Measurements from ENCODE around the gene LZTR1.

Gene LZTR1

GRCh38 chr22:20996598-20997535, 14.8 kb downstream of the LZTR1 start:
- no peaks in the 10 kb centered on the region for H3K27me3 ChIP-seq (ENCODE audit: control insufficient read depth in 2 of 2, insufficient read depth in 2 of 2, low read length in 2 of 2)
- H3K4me3 ChIP-seq (ENCODE audit: low read length in 2 of 2) = no peak overlapping the region
- H3K27ac ChIP-seq (ENCODE audit: low read depth in 2 of 2, low read length in 2 of 2) = no peak overlapping the region
- no peak overlapping the region for H3K9ac ChIP-seq (ENCODE audit: low read depth in 1 of 2, low read length in 2 of 2)
- H3K36me3 ChIP-seq (ENCODE audit: control insufficient read depth in 2 of 2, insufficient read depth in 2 of 2, low read length in 2 of 2) = peaks cover 18 to 42% of the 10 kb centered on the region in 2 donors
- peaks cover 16% of the 10 kb centered on the region in 2 donors for H3K4me1 ChIP-seq (ENCODE audit: control insufficient read depth in 2 of 2, insufficient read depth in 2 of 2, low read length in 2 of 2)
- no peaks in the 10 kb centered on the region for H3K9me3 ChIP-seq (ENCODE audit: control insufficient read depth in 2 of 2, low read length in 2 of 2)

DNA sequence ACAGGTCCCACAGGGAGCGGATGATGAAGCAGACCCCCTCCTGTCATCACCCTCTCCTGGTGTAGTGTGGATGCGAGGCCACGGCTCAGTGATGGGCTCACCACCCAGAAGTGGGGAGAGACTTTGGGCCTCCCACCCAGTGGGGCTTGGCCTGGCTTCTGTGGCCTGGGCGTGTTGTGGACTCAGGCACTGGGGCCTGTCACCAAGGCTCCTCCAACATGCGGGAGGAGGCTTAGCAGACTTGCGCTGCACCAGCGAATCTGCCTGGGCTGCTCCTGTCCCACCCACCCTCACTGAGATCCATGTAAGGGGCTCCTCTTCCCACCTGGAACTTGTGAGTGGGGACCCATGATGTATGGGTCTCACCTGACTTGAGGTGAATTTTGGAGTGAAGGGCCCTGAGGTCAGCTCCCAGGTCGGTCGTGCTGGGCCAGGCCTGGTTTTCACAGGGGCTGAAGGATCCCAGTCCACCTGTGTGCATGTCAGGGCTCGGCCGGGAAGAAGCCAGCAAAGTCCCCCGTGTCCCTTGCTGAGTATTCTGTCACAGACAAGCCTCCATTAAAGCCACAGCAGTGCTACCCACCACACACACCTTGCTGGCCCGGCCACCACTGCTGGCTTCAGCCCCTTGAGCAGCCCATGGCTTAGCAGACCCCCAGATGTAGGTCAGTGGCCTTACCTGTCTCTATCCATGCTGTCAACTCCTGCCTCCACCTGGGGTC, 15.6 kb downstream of the LZTR1 start:
- H3K4me3 ChIP-seq (ENCODE audit: low read length in 2 of 2) = no peak overlapping the region
- peaks cover 16% of the 10 kb centered on the region in 2 donors for H3K4me1 ChIP-seq (ENCODE audit: control insufficient read depth in 2 of 2, insufficient read depth in 2 of 2, low read length in 2 of 2)
- H3K9ac ChIP-seq (ENCODE audit: low read depth in 1 of 2, low read length in 2 of 2) = no peak overlapping the region
- no peaks in the 10 kb centered on the region for H3K9me3 ChIP-seq (ENCODE audit: control insufficient read depth in 2 of 2, low read length in 2 of 2)
- H3K27ac ChIP-seq (ENCODE audit: low read depth in 2 of 2, low read length in 2 of 2) = no peak overlapping the region
- H3K27me3 ChIP-seq (ENCODE audit: control insufficient read depth in 2 of 2, insufficient read depth in 2 of 2, low read length in 2 of 2) = no peaks in the 10 kb centered on the region
- H3K36me3 ChIP-seq (ENCODE audit: control insufficient read depth in 2 of 2, insufficient read depth in 2 of 2, low read length in 2 of 2) = peaks cover 11 to 34% of the 10 kb centered on the region in 2 donors

- H3K36me3 ChIP-seq (ENCODE audit: control insufficient read depth in 2 of 2, insufficient read depth in 2 of 2, low read length in 2 of 2) = peaks cover 8 to 29% of the 10 kb centered on the region in 2 donors
Observed at GRCh38 chr22:20998411-20999336, 16.6 kb downstream of the LZTR1 start.

DNA sequence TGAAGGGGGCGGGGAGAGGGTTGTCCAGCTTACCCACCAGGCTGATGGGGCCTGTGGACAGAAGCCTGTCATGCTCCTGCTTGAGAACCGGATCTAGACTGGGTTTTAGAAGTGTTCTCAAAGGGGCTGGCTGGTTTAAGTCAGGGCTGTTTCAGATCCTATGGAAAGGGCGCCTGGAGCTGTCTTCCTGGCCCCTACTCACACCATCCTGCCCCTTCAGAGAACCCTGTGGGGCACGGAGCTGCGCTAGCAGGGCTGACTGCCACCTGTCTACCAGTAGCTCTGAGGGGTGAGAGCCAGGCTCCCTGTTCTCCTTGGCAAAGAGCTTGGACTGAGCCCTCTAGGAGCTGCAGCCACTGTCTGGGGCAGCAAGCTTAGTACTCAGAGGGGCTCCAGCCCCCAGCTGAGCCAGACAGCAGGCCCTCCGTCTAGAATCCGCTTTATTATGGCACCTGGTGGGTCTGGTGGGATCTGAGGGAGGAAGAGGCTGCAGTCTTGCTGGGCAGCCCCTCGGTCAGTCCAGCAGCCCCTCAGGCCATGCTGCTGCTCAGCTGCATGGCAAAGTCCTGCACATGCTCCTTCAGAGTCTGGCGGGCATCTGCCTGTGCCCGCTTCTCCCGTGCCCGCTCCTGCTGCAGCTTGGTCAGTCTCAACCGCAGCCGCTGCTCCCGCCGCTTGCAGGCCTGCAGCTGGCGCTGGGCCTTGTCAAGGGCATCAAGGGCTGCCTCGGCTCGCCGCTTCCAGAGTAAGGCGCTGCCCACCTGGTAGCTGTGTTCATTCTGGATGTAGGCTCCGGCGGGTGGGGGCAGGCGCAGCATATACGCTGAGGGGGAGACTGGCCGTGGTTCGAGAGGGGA, 17.5 kb downstream of the LZTR1 start:
- H3K9ac ChIP-seq (ENCODE audit: low read depth in 1 of 2, low read length in 2 of 2) = no peak overlapping the region
- peaks cover 8 to 29% of the 10 kb centered on the region in 2 donors for H3K36me3 ChIP-seq (ENCODE audit: control insufficient read depth in 2 of 2, insufficient read depth in 2 of 2, low read length in 2 of 2)
- peaks cover 22 to 26% of the 10 kb centered on the region in 2 donors for H3K4me1 ChIP-seq (ENCODE audit: control insufficient read depth in 2 of 2, insufficient read depth in 2 of 2, low read length in 2 of 2)
- H3K27me3 ChIP-seq (ENCODE audit: control insufficient read depth in 2 of 2, insufficient read depth in 2 of 2, low read length in 2 of 2) = no peaks in the 10 kb centered on the region
- no peak overlapping the region for H3K27ac ChIP-seq (ENCODE audit: low read depth in 2 of 2, low read length in 2 of 2)
- no peak overlapping the region for H3K4me3 ChIP-seq (ENCODE audit: low read length in 2 of 2)
- H3K9me3 ChIP-seq (ENCODE audit: control insufficient read depth in 2 of 2, low read length in 2 of 2) = no peaks in the 10 kb centered on the region

More at GRCh38 chr22:20998411-20999336, 16.6 kb downstream of the LZTR1 start:
- Histone ChIP-seq H3K4me1 (ENCODE audit: control insufficient read depth in 2 of 2, insufficient read depth in 2 of 2, low read length in 2 of 2) (peaks cover 22 to 24% of the 10 kb centered on the region in 2 donors), H3K9me3 (ENCODE audit: control insufficient read depth in 2 of 2, low read length in 2 of 2) (no peaks in the 10 kb centered on the region), H3K4me3 (ENCODE audit: low read length in 2 of 2) (no peak overlapping the region), H3K27ac (ENCODE audit: low read depth in 2 of 2, low read length in 2 of 2) (no peak overlapping the region), H3K9ac (ENCODE audit: low read depth in 1 of 2, low read length in 2 of 2) (no peak overlapping the region), H3K27me3 (ENCODE audit: control insufficient read depth in 2 of 2, insufficient read depth in 2 of 2, low read length in 2 of 2) (no peaks in the 10 kb centered on the region)

GRCh38 chr22:21000207-21000986, 18.3 kb downstream of the LZTR1 start:
- H3K36me3 ChIP-seq (ENCODE audit: control insufficient read depth in 2 of 2, insufficient read depth in 2 of 2, low read length in 2 of 2) = peaks cover 8 to 29% of the 10 kb centered on the region in 2 donors
- H3K4me1 ChIP-seq (ENCODE audit: control insufficient read depth in 2 of 2, insufficient read depth in 2 of 2, low read length in 2 of 2) = peaks cover 22 to 26% of the 10 kb centered on the region in 2 donors
- peak overlapping the region in 1 of 2 donors; percentile 99 for H3K27ac ChIP-seq (ENCODE audit: low read depth in 2 of 2, low read length in 2 of 2)

GRCh38 chr22:21000987-21001600, 19.0 kb downstream of the LZTR1 start:
- Histone ChIP-seq H3K9me3 (ENCODE audit: control insufficient read depth in 2 of 2, low read length in 2 of 2) (no peaks in the 10 kb centered on the region), H3K4me1 (ENCODE audit: control insufficient read depth in 2 of 2, insufficient read depth in 2 of 2, low read length in 2 of 2) (peaks cover 22 to 26% of the 10 kb centered on the region in 2 donors), H3K9ac (ENCODE audit: low read depth in 1 of 2, low read length in 2 of 2) (peak overlapping the region; percentile 90 to 91), H3K4me3 (ENCODE audit: low read length in 2 of 2) (peak overlapping the region; percentile 91 to 93), H3K27me3 (ENCODE audit: control insufficient read depth in 2 of 2, insufficient read depth in 2 of 2, low read length in 2 of 2) (no peaks in the 10 kb centered on the region), H3K36me3 (ENCODE audit: control insufficient read depth in 2 of 2, insufficient read depth in 2 of 2, low read length in 2 of 2) (peaks cover 8 to 29% of the 10 kb centered on the region in 2 donors), H3K27ac (ENCODE audit: low read depth in 2 of 2, low read length in 2 of 2) (peak overlapping the region; percentile 99)

More at GRCh38 chr22:21000207-21000986, 18.3 kb downstream of the LZTR1 start:
- H3K27me3 ChIP-seq (ENCODE audit: control insufficient read depth in 2 of 2, insufficient read depth in 2 of 2, low read length in 2 of 2) = no peaks in the 10 kb centered on the region
- H3K9me3 ChIP-seq (ENCODE audit: control insufficient read depth in 2 of 2, low read length in 2 of 2) = no peaks in the 10 kb centered on the region
- H3K9ac ChIP-seq (ENCODE audit: low read depth in 1 of 2, low read length in 2 of 2) = peak overlapping the region; percentile 60 to 91
- peak overlapping the region; percentile 91 to 93 for H3K4me3 ChIP-seq (ENCODE audit: low read length in 2 of 2)

- H3K36me3 ChIP-seq (ENCODE audit: control insufficient read depth in 2 of 2, insufficient read depth in 2 of 2, low read length in 2 of 2) = peaks cover 8 to 26% of the 10 kb centered on the region in 2 donors
- peak within 1 kb of the TSS; percentile 91 to 93 for H3K4me3 ChIP-seq (ENCODE audit: low read length in 2 of 2)
- H3K9me3 ChIP-seq (ENCODE audit: control insufficient read depth in 2 of 2, low read length in 2 of 2) = no peaks in the 10 kb centered on the region
- peak within 1 kb of the TSS; percentile 99 for H3K27ac ChIP-seq (ENCODE audit: low read depth in 2 of 2, low read length in 2 of 2)
- H3K4me1 ChIP-seq (ENCODE audit: control insufficient read depth in 2 of 2, insufficient read depth in 2 of 2, low read length in 2 of 2) = peaks cover 22 to 26% of the 10 kb centered on the region in 2 donors
- no peaks in the 10 kb centered on the region for H3K27me3 ChIP-seq (ENCODE audit: control insufficient read depth in 2 of 2, insufficient read depth in 2 of 2, low read length in 2 of 2)
- H3K9ac ChIP-seq (ENCODE audit: low read depth in 1 of 2, low read length in 2 of 2) = peak within 1 kb of the TSS; percentile 90 to 91
Observed at GRCh38 chr22:21001601-21002325, 19.7 kb downstream of the LZTR1 start, which contains the start of gene THAP7. THAP7 (minus strand) TSS chr22:21002118; CDS start chr22:21001911, 207 bp downstream.

DNA sequence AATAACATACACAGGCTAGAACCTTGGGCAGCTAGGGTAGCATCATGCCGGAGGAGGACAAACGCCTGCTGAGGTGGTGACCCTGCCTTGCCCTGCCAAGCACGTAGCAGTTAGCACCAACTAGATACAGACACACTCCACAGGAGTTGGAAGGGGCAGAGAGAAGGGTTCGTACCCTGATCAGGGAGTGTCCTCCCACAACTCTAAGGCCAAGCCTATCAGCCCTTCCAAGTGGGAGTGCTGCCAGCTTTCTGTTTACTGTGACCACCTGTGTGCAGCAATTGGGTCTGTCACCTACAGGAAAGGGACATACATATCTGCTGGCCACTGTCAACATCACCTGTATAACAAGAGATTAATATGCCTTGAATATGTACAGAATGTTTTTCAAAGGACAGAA, 21.7 kb downstream of the LZTR1 start:
- Histone ChIP-seq H3K9ac (ENCODE audit: low read depth in 1 of 2, low read length in 2 of 2) (no peak overlapping the region), H3K4me1 (ENCODE audit: control insufficient read depth in 2 of 2, insufficient read depth in 2 of 2, low read length in 2 of 2) (peaks cover 22 to 26% of the 10 kb centered on the region in 2 donors), H3K27me3 (ENCODE audit: control insufficient read depth in 2 of 2, insufficient read depth in 2 of 2, low read length in 2 of 2) (no peaks in the 10 kb centered on the region), H3K4me3 (ENCODE audit: low read length in 2 of 2) (no peak overlapping the region), H3K9me3 (ENCODE audit: control insufficient read depth in 2 of 2, low read length in 2 of 2) (no peaks in the 10 kb centered on the region), H3K36me3 (ENCODE audit: control insufficient read depth in 2 of 2, insufficient read depth in 2 of 2, low read length in 2 of 2) (peaks cover 5 to 12% of the 10 kb centered on the region in 2 donors), H3K27ac (ENCODE audit: low read depth in 2 of 2, low read length in 2 of 2) (no peak overlapping the region)

All from mucosa of rectum (tissue), 2 donors.